Activated CD8-positive, alpha-beta T cell treated with anti-CD3 and anti-CD28 coated beads, Interleukin-2, amount 10 ng/mL, durations not matched to agents 7 days and 5 days (primary cell): ENCODE data around the gene IGFBP2. TPM values are rescaled to one million over a fixed set of nuclear protein-coding genes. Genes with fewer than 3 reads are reported as not detected.
A peak's percentile ranks its signal among the peaks of the same experiment; 100 is the strongest.

Experiments
- ATAC-seq: fragments of 150-1000 bp; cut with Tn5 transposase; one replicate; pipeline ENCODE4 v1.10.0; 2021; ENCODE audit warnings: moderate library complexity
- CTCF ChIA-PET: fragments of 350-600 bp; sonication (Branson Sonifier 250); formaldehyde crosslinking; loops from one replicate; lab custom pipeline; 2021; ENCODE audit warnings: antibody characterized with exemption; lab: Charles Lee
- POLR2A ChIA-PET: fragments of 350-600 bp; sonication (Branson Sonifier 250); formaldehyde crosslinking; loops from one replicate; lab custom pipeline; 2021; ENCODE audit warnings: antibody characterized with exemption; lab: Charles Lee
- DNase-seq: peaks from one replicate; pipeline ENCODE4 v3.0.0-alpha.2; 2020
- H3K27ac Mint-ChIP-seq: one replicate; pipeline ENCODE4 v1.8.0; 2021; ENCODE audit warnings: mild to moderate bottlenecking, mixed read lengths
- H3K27me3 Mint-ChIP-seq: one replicate; pipeline ENCODE4 v1.8.0; 2021; ENCODE audit warnings: low read depth, mixed read lengths
- H3K36me3 Mint-ChIP-seq: one replicate; pipeline ENCODE4 v1.8.0; 2021; ENCODE audit warnings: low read depth, mixed read lengths
- H3K4me1 Mint-ChIP-seq: one replicate; pipeline ENCODE4 v1.8.0; 2021; ENCODE audit warnings: low read depth, mixed read lengths
- H3K4me3 Mint-ChIP-seq: one replicate; pipeline ENCODE4 v1.8.0; 2021; ENCODE audit warnings: mild to moderate bottlenecking, mixed read lengths
- H3K9me3 Mint-ChIP-seq: one replicate; pipeline ENCODE4 v1.8.0; 2022; ENCODE audit warnings: mixed read lengths; ENCODE audit not compliant: insufficient read depth
- total RNA-seq, 2 experiments: library from RNA; stranded (reverse); gene quantifications; one replicate each; pipeline ENCODE4 v1.2.3, GENCODE V29; 2021

The IGFBP2 gene
- total RNA-seq, 2 experiments from 2014 or later, result 74.7 to 75.5 TPM

DNA sequence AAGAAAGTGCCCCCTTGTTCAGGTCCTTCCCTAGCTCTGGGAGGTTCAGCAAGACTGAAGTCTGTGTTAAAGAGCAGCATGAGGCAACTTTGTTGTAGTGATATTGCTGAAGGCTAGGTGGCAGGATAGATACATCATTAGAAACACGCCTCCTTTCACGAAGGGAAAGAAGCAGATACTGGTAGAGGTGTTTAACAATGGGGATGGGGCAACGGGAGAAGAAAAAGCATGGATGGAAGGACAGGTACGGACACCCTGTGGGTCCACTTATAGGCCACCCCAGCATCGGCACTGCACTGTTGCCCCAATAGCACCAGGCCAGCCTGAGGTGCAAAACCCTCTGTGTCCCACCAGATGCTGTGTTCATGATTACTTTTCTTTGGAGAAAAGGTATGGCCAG is 65.7 kb downstream of the IGFBP2 start:
- peaks cover 14% of the 10 kb centered on the region for H3K4me1 Mint-ChIP-seq
- ChIA-PET CTCF (interaction anchor here (0.9 to 2.0 kb wide), 10 partner anchors 10 to 1087 kb away, joined by 3 to 16 read pairs (median 4); no protein-coding TSS in a partner anchor), POLR2A (no interaction called here)
- peaks cover 39% of the 10 kb centered on the region for H3K27me3 Mint-ChIP-seq
- no peak overlapping the region for H3K27ac Mint-ChIP-seq
- H3K4me3 Mint-ChIP-seq, result no peak overlapping the region
- ATAC-seq (peak; percentile 57), DNase-seq (peak; percentile 51)
- H3K9me3 Mint-ChIP-seq, result no peaks in the 10 kb centered on the region
- H3K36me3 Mint-ChIP-seq, result no peaks in the 10 kb centered on the region

DNA sequence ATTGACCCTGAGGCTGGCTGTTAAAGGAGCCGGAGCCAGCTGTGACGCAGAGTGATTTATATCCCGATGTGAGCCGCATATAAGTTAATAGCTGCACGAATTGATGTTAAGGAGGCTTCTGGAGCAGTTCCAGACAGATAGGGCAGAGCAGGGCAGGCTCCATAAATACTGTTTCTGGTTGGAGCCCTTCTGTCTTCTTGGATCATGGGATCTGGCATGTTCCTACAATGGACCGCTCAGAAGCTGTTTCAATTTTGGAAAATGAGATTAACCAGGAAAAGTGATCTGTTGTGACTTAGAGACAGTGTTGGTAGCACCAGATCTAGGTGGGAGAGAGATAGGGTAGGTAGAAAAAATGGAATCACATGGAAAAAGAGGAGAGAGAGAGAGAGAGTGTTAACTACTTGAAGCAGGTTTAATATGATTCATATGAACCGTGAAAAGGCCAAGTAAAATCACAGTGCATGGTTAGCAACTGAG is 66.9 kb downstream of the IGFBP2 start:
- Mint-ChIP-seq H3K4me1 (peaks cover 4% of the 10 kb centered on the region), H3K4me3 (no peak overlapping the region), H3K27me3 (peaks cover 27% of the 10 kb centered on the region), H3K9me3 (no peaks in the 10 kb centered on the region), H3K27ac (no peak overlapping the region), H3K36me3 (no peaks in the 10 kb centered on the region)
- DNase-seq (no peak), ATAC-seq (no peak)
- CTCF ChIA-PET, result interaction anchor here (1.0 to 1.8 kb wide), 4 partner anchors 9 to 1013 kb away, joined by 3 to 7 read pairs (median 3); no protein-coding TSS in a partner anchor
- POLR2A ChIA-PET, result no interaction called here

DNA sequence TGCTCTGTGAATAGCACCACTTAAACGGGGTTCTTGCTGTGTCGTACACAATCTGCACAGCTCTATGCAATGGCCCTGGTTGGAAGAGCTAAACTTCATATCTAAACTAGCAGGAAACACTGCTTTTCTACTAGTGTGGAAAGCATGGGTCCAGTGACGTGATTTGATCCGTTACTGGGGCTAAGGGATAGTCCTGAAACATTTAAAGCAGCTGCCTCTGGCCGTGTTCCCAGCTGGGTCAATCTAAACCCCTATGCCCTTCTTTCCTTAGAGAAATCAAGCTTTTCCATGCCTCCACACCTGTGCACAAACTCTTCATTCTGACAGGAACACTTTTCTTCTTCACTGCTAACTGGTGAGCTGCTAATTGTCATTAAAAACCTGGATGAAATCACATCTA is 67.6 kb downstream of the IGFBP2 start:
- CTCF ChIA-PET, result interaction anchor here (1.2 to 1.8 kb wide), 3 partner anchors 10 to 1012 kb away, joined by 3 to 7 read pairs (median 3); no protein-coding TSS in a partner anchor
- Mint-ChIP-seq H3K27ac (no peak overlapping the region), H3K4me1 (peaks cover 4% of the 10 kb centered on the region), H3K36me3 (no peaks in the 10 kb centered on the region), H3K9me3 (no peaks in the 10 kb centered on the region), H3K4me3 (no peak overlapping the region), H3K27me3 (peaks cover 24% of the 10 kb centered on the region)
- DNase-seq, result no peak
- ATAC-seq, result no peak
- POLR2A ChIA-PET, result no interaction called here

DNA sequence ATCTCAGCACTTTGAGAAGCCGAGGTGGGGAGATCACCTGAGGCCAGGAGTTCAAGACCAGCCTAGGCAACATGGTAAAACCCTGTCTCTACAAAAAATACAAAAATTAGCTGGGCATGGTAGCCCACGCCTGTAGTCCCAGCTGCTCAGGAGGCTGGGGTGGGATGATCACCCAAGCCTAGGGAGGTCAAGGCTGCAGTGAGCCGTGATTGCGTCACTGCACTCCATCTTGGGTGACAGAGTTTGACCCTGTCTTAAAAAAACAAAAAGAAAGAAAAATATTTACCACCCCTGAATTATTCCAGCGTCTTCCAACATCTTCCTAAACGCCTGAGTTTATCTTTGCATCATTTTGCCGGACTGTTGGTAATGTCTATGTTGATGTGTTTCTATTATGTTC is 68.3 kb downstream of the IGFBP2 start:
- DNase-seq (no peak), ATAC-seq (no peak)
- POLR2A ChIA-PET, result no interaction called here
- Mint-ChIP-seq H3K27me3 (peaks cover 17% of the 10 kb centered on the region), H3K9me3 (no peaks in the 10 kb centered on the region), H3K4me1 (no peaks in the 10 kb centered on the region), H3K4me3 (no peak overlapping the region), H3K27ac (no peak overlapping the region), H3K36me3 (no peaks in the 10 kb centered on the region)
- CTCF ChIA-PET, result interaction anchor here (1.2 to 1.8 kb wide), 2 partner anchors 19 to 1012 kb away, joined by 3 to 7 read pairs; no protein-coding TSS in a partner anchor

DNA sequence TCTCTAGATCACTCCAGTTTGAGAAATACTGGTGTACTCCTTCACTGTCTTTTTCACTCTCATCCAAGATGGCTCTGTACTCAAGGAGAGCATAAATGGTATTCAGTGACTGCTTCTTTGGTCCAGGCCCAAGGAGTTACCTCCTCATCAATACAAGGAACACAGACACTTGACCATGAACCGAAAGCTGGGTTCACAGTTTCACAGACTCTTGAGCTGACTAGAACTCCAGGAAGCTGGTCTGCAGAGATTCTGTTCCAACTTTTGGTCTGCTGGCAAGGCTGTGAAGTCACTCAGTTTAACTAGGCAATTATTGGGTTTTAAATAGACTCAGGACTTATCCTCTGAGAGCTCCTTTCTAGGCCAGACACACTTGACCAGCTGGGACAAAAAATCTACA is 69.5 kb downstream of the IGFBP2 start:
- H3K9me3 Mint-ChIP-seq, result no peaks in the 10 kb centered on the region
- DNase-seq (no peak), ATAC-seq (no peak)
- no peaks in the 10 kb centered on the region for H3K36me3 Mint-ChIP-seq
- POLR2A ChIA-PET, result no interaction called here
- H3K27me3 Mint-ChIP-seq, result peaks cover 8% of the 10 kb centered on the region
- no peak overlapping the region for H3K4me3 Mint-ChIP-seq
- CTCF ChIA-PET, result interaction anchor here (0.6 to 1.3 kb wide), 2 partner anchors 9 to 166 kb away, joined by 3 to 5 read pairs; no protein-coding TSS in a partner anchor
- H3K4me1 Mint-ChIP-seq, result no peaks in the 10 kb centered on the region
- no peak overlapping the region for H3K27ac Mint-ChIP-seq

DNA sequence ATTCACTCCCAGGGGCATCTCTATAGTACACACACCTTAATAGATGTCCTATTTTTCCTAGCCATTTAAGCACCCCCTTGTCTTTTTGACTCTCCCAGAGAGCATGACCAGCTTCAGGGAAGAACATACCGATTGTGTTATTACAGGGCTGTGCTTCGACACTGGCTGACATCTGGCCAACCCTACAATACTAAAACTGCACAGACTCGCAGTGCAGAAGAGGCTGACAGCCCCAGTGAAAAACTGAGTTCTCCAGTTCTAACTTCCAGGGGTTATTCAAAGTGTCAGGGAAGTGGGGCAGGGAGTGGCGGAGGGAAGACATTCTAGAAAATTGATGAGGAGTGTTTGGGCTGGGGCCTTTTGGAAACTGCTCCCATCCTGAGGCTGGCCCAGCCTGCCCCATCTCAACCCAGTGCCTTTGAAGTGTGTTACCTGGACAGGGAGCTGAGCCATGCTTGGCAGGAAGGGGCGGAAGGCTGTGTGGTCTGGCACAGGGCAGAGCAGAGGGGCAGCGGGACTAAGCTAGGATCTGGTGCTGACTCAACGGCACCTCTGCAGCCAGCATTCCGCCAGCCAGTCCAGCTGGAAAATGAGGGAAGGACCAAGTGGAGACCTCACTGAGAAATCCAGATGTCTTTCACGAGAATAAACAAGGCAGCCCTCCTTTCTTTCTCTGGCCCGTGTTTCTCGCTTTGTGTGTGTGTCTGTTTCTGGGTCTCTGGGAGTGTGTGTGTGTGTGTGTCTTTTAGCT is 77.5 kb downstream of the IGFBP2 start:
- CTCF ChIA-PET, result no interaction called here
- H3K27me3 Mint-ChIP-seq, result peaks cover 7% of the 10 kb centered on the region
- no peak for DNase-seq
- H3K36me3 Mint-ChIP-seq, result no peaks in the 10 kb centered on the region
- POLR2A ChIA-PET, result no interaction called here
- H3K27ac Mint-ChIP-seq, result no peak overlapping the region
- no peaks in the 10 kb centered on the region for H3K4me1 Mint-ChIP-seq
- no peak for ATAC-seq
- no peaks in the 10 kb centered on the region for H3K9me3 Mint-ChIP-seq
- H3K4me3 Mint-ChIP-seq, result no peak overlapping the region

DNA sequence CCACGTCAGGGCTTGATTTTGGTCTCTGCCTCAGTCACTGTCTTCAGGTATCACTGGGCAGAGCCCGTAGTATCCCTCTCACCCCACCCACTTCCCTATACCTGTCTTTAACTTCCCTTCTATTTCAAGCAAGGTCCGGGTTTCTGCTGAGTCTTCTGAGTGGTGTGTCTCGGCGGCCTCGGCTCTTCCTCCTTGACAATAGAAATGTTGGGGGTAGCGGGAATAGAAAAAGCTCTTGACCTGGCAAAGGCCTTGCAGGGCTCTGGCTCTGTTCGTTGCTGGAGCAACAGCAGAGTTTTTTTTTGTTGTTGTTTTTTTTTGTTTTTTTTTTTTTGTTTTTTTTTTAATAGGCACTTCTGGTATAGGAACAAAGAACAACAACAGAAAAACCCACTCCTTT is 78.1 kb downstream of the IGFBP2 start:
- no peaks in the 10 kb centered on the region for H3K4me1 Mint-ChIP-seq
- no peak overlapping the region for H3K27ac Mint-ChIP-seq
- H3K27me3 Mint-ChIP-seq, result peaks cover 7% of the 10 kb centered on the region
- ATAC-seq, result no peak
- ChIA-PET POLR2A (no interaction called here), CTCF (no interaction called here)
- no peaks in the 10 kb centered on the region for H3K9me3 Mint-ChIP-seq
- no peak overlapping the region for H3K4me3 Mint-ChIP-seq
- no peaks in the 10 kb centered on the region for H3K36me3 Mint-ChIP-seq
- DNase-seq, result no peak

DNA sequence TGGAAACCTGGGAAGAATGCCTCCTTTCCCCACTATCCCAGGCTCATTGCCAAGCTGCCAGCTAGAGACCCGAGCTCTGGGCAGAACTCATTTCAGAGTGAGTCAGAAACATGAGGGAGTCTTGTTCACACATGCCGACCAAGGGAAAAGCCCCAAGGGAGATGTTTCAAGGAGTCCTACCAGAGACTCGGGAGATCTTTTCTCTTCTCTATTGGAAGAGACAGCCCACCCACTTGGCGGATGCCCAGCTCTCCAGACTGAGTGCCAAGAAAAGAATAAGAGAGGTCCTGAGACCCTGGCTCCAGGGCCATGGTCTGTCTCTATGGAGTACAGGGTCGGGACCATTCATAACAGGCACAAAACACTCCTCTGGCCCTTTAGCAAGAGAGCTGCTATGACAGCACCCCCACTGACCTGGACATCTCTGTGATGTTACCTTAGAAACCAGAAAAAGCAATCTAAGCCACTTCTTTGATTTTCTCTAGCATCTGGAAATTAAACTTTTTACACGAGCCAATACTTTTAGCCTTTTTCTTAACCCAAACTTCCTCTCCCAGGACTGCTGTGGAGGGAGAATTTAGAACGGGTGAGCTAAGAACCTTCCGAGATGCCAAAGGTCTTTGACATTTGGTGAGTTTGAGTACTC is 80.6 kb downstream of the IGFBP2 start:
- no peaks in the 10 kb centered on the region for H3K36me3 Mint-ChIP-seq
- H3K4me1 Mint-ChIP-seq, result no peaks in the 10 kb centered on the region
- POLR2A ChIA-PET, result no interaction called here
- ATAC-seq (no peak), DNase-seq (no peak)
- H3K27ac Mint-ChIP-seq, result no peak overlapping the region
- H3K4me3 Mint-ChIP-seq, result no peak overlapping the region
- CTCF ChIA-PET, result interaction anchor here (0.5 kb wide), 1 partner anchor 797 kb away, joined by 3 read pairs; no protein-coding TSS in a partner anchor
- no peaks in the 10 kb centered on the region for H3K9me3 Mint-ChIP-seq
- H3K27me3 Mint-ChIP-seq, result peaks cover 7% of the 10 kb centered on the region

Other genes starting within 250 kb of the IGFBP2 start
- 10 to 100 TPM; 26.8 to 29.9 TPM for gene SMARCAL1, start 220.9 kb upstream of the IGFBP2 start, total RNA-seq
- gene RPL37A, start 134.6 kb upstream of the IGFBP2 start, total RNA-seq, result 1,000 to 10,000 TPM; 2,232 to 2,277 TPM
- gene IGFBP5, start 62.1 kb downstream of the IGFBP2 start, total RNA-seq, result under 1 TPM; 0.08 to 0.18 TPM
- gene TNP1, start 226.6 kb downstream of the IGFBP2 start, total RNA-seq, result not detected